ENCODE data around the gene ELK4. TPM values are rescaled to one million over a fixed set of nuclear protein-coding genes. Genes with fewer than 3 reads are reported as not detected.

The ELK4 gene
- total and polyA plus RNA-seq, 8 donors, result 23.6 to 69.9 (median 26.9) TPM

DNA sequence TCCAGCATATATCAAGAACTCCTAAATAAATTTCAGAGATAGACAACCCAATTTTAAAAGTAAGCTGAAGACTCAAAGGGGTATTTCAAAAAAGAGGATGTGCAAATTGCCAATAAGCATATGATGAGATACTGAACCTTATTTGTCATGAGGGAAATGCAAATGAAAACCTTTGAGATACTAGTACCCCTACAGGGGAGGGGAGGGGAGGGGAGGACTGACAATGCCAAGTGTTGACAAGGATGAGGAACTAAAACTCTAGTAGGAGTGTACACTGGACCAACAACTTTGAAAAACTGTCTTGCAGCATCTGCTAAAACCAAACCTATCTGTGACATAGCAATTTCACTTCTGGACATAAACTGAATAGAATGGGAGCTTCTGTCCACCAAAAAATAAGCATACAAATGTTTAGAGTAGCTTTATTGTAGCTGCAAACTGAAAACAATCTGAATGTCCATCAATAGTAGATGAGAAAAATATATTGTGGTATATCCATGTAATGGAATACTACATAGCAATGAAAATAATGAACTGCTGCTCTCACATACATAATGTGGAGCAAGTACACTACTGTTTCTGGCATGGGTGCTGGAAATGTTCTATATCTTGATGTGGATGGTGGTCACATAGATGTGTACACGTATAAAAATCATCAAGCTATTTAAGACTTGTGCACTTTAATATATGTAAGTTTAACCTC lies 70.2 kb downstream of the ELK4 start:
- intact Hi-C loops (cut with DNase I), result no loop called here
- no peak for ATAC-seq

More for the DNA sequence above, 70.2 kb downstream of the ELK4 start:
- H3K27me3 ChIP-seq, result peaks cover 0 to 25% of the 10 kb centered on the region in 2 donors
- TF ChIP-seq, protein P1, sequence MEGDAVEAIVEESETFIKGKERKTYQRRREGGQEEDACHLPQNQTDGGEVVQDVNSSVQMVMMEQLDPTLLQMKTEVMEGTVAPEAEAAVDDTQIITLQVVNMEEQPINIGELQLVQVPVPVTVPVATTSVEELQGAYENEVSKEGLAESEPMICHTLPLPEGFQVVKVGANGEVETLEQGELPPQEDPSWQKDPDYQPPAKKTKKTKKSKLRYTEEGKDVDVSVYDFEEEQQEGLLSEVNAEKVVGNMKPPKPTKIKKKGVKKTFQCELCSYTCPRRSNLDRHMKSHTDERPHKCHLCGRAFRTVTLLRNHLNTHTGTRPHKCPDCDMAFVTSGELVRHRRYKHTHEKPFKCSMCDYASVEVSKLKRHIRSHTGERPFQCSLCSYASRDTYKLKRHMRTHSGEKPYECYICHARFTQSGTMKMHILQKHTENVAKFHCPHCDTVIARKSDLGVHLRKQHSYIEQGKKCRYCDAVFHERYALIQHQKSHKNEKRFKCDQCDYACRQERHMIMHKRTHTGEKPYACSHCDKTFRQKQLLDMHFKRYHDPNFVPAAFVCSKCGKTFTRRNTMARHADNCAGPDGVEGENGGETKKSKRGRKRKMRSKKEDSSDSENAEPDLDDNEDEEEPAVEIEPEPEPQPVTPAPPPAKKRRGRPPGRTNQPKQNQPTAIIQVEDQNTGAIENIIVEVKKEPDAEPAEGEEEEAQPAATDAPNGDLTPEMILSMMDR (IDR thresholded peaks at IDR 0.05), result no peak
- DNase-seq, result no peak
- no peaks in the 10 kb centered on the region for H3K36me3 ChIP-seq
- H3K4me3 ChIP-seq, result no peak overlapping the region
- no peak overlapping the region for H3K27ac ChIP-seq
- H3K9me3 ChIP-seq, result peaks cover 0 to 11% of the 10 kb centered on the region in 2 donors
- H3K4me1 ChIP-seq, result no peaks in the 10 kb centered on the region

Other genes starting within 250 kb of the ELK4 start
- 1 to 10 TPM; 2.1 to 2.2 TPM for gene LEMD1, start 210.0 kb downstream of the ELK4 start, total RNA-seq
- gene LEMD1, start 210.0 kb downstream of the ELK4 start, polyA plus RNA-seq (ENCODE audit: insufficient read length in 6 of 6), result 1 to 10 TPM; 2.7 to 4.4 (median 3.8) TPM
- gene BLACAT1, start 176.0 kb downstream of the ELK4 start, total RNA-seq, result 1 to 10 TPM in 1 of 2 donors, under 1 TPM in 1; 0.55 to 2.7 TPM
- 1 to 10 TPM; 3.6 to 6.5 (median 4.4) TPM for gene BLACAT1, start 176.0 kb downstream of the ELK4 start, polyA plus RNA-seq (ENCODE audit: insufficient read length in 6 of 6)
- 10 to 100 TPM; 19.7 to 30.1 TPM for gene CDK18, start 127.3 kb downstream of the ELK4 start, total RNA-seq
- 10 to 100 TPM; 18.5 to 25.1 (median 23.4) TPM for gene CDK18, start 127.3 kb downstream of the ELK4 start, polyA plus RNA-seq (ENCODE audit: insufficient read length in 6 of 6)
- 1 to 10 TPM; 4.1 to 6.3 TPM for gene SLC45A3, start 48.5 kb upstream of the ELK4 start, total RNA-seq
- gene SLC45A3, start 48.5 kb upstream of the ELK4 start, polyA plus RNA-seq (ENCODE audit: insufficient read length in 6 of 6), result 10 to 100 TPM in 1 of 6 donors, 1 to 10 TPM in 5; 7.2 to 10.7 (median 8.3) TPM
- gene NUCKS1, start 118.2 kb upstream of the ELK4 start, total RNA-seq, result 100 to 1,000 TPM; 115 to 147 TPM
- 100 to 1,000 TPM; 366 to 481 (median 378) TPM for gene NUCKS1, start 118.2 kb upstream of the ELK4 start, polyA plus RNA-seq (ENCODE audit: insufficient read length in 6 of 6)
- gene RAB29, start 143.5 kb upstream of the ELK4 start, total RNA-seq, result 10 to 100 TPM; 18.8 to 29.9 TPM
- 10 to 100 TPM in 1 of 6 donors, 1 to 10 TPM in 5; 6.1 to 10.0 (median 7.9) TPM for gene RAB29, start 143.5 kb upstream of the ELK4 start, polyA plus RNA-seq (ENCODE audit: insufficient read length in 6 of 6)
- 10 to 100 TPM; 29.4 to 36.1 TPM for gene SLC41A1, start 181.2 kb upstream of the ELK4 start, total RNA-seq
- gene SLC41A1, start 181.2 kb upstream of the ELK4 start, polyA plus RNA-seq (ENCODE audit: insufficient read length in 6 of 6), result 10 to 100 TPM; 36.6 to 46.8 (median 43.6) TPM
- gene PM20D1, start 218.1 kb upstream of the ELK4 start, total RNA-seq, result under 1 TPM; 0.13 to 0.32 TPM
- under 1 TPM; 0.29 to 0.79 (median 0.56) TPM for gene PM20D1, start 218.1 kb upstream of the ELK4 start, polyA plus RNA-seq (ENCODE audit: insufficient read length in 6 of 6)

Measured in left lung (tissue), 10 donors.